HG02759 (cell line): ENCODE measurements around the gene COLEC11.
"Not testable (repeated sequence)": the region's sequence is repeated elsewhere in the genome, so short reads cannot be mapped to it uniquely, and the experiment has no call there.

Experiments used
- ATAC-seq: cut with Tn5 transposase; IDR thresholded peaks from one replicate; pipeline ENCODE4 v1.9.1; 2021; ENCODE audit warnings: mild to moderate bottlenecking, moderate library complexity; ENCODE audit not compliant: unreplicated experiment

The COLEC11 gene

DNA sequence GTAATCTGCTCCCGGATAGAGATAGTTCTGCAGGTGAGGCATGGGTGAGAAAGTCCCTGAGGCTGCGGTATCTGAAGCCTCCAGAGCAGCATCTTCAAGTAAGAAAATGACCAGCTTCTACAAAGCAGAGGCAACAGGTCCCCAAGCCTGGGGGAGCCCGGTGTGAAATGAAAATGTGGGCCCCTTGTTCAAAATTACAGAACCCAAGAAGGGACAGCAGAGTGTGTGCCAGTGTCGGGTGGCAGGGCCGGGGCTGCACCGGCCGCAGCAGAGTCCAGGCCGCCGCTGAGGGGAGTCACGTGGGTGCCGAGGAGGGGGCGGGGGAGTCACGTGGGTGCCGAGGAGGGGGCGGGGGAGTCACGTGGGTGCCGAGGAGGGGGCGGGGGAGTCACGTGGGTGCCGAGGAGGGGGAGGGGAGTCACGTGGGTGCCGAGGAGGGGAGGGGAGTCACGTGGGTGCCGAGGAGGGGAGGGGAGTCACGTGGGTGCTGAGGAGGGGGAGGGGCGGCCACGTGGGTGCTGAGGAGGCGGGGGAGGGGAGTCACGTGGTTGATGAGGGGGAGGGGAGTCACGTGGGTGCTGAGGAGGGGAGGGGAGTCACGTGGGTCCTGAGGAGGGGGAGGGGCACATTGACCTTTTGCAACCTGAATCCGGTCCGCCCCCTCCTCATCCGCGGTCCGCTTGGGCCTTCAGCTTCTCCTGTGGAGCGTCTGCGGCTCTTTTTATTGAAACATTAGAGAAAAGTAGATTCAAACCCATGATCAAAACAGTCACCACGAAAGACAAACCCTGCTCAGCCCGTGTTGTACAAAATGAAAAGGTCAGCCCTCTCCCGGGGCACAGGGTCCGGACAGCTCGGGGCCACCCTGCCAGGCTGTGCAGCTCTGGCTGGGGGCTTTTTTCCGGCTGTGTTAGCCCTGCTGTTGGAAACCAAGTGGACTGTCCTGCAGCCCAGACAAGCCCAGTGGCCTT is 10.4 kb downstream of the COLEC11 start:
- no peak for ATAC-seq

DNA sequence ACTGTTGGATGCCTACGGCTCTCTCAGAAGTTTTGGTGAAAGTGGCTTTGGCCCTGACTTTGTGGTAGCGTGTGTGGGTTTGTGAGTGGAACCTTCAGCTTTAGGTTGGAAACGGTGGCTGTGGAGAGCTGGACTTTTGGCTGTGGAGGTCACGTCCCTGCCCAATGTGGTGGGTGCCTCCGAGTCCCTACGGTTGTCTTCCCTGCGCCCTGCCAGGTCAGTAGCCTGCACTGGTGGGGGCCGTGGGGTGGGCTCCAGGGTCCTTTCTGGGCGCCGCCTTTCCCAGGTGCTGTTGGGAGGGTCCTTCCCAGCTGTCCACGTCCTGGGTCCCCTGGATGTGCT is 11.1 kb downstream of the COLEC11 start:
- no peak for ATAC-seq

DNA sequence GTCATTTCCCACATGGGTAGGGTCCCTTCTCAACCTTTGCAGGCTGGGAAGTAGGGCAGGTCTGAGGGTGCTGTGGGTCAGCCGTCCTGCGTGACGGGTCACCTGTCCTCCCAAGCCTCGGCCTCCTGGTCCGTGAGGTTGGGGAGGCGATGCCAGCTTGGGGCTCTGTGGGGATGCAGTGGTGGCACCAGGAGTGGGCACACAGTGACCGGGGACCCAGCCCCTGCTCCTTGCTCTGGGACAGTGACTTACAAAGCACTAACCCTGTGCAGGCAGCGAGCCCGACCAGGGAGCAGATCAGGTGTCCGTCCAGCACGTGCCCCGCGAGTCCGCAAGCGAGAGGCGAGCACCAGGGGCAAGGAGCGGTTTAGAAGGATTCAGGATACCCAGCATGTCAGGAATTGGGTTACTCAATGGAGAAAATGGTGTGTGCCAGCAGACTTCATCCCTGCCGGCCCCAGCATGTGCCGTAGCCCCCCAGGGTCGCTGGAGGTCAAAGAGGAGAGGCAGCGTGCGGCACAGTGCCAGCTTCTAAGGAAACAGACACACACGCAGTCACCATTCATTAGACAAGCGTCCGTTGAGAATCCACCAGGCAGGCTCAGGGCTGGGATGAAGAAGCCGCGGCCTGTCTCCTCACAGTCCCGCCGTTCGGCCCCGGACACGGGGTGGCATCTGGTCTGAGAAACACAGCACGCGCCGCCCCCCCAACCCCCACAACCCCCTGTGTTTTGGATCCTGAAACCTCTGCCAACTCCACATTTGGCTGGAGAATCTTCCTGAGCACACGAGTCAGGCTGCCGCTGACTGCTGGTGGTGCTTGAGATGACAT is 11.7 kb downstream of the COLEC11 start:
- ATAC-seq = no peak

DNA sequence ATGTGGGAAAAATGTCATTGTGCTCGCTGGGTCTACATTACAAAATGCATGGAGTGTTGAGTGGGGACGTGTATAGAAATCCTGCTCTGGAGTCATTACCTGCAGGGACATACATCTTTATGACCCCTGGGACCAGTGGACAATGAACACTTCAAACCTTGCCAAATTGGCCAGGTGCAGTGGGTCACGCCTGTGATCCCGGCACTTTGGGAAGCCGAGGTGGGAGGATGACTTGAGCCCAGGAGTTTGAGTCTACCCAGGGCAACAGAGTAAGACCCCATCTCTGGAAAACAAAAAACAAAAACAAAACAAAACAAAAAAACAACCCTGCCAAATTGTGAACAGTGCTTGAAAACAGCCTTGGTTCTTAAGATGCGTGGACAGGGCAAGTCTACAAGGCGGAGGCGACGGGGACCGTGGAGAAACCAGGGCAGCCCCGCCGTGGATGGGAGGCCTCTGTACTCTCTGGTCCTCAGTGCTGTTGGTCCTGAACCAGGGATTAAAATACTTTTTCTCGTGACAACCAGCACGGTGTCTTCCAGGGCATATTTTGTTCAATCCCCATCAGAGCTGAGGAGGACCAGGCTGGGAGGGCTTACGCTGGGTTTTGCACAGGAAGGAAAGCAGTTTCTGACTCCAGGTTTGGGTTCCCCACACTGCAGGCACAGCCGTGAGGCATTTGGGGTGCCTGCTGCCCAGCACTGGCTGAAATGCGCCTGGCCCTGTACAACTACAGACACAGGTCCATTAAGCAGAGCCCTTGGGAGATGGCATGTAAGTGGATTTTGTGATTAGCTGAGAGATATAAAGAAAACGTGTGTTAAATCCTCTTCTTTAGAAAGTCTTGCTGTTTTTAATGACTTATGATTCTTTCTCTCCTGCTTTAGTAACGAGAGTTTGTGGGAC is 13.7 kb downstream of the COLEC11 start:
- ATAC-seq = no peak

DNA sequence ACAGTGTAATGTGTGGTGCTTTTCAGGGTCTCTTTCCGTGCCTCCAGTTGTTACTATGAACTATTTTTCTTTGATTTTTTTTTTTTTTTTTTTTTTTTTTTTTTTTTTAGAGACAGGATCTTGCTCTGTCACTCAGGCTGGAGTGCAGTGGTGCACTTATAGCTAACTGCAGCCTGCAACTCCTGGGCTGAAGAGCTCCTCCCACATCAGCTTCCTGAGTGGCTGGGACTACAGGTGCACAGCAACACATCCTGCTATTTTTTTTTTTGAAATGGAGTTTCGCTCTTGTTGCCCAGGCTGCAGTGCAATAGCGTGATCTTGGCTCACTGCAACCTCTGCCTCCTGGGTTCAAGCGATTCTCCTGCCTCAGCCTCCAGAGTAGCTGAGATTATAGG is 14.4 kb downstream of the COLEC11 start:
- peak; percentile 49 for ATAC-seq

- no peak for ATAC-seq
These were observed 15.5 kb downstream of the COLEC11 start for GRCh38 chr2:3610415-3610814.

GRCh38 chr2:3610881-3611505 is 16.1 kb downstream of the COLEC11 start:
- ATAC-seq = no peak

DNA sequence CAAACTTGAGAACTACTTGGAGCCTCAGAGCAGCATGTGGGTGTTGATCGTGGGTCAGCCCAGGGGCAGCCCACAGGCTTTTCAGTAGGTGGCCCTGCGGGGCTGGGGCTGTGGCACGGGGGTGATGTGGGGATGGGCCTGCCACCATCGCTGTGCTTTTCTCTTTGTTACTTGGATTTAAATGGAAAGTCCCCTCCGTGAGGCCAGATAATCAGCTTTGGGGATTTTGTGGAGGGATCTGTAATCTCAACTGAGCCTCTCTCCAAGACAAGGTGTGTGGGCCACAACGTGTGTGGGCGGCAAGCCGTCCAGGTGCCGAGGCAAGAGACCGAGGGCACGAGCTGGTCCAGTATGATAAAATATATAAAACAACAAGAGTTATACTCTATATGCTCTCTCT is 16.7 kb downstream of the COLEC11 start:
- no peak for ATAC-seq

- no peak for ATAC-seq
These were observed 18.0 kb downstream of the COLEC11 start for GRCh38 chr2:3612639-3613523.

DNA sequence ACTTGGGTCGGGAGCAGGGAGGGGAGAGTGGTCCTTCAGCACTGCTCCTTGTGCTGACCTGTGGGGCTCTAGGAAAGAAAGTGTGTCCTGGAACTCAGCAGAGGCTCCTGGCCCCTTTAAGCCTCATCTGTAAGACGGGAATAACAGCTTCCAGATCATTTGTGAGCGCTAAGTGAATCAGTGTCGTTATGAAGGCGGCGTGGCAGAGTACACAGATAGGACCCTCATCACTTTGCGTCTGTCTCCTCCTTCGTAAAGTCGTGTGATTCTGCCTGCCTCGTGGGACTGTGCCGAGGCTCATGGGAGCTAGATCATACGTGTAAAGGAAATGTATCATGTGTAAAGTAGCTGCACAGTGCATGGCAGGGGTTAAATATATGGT is 18.6 kb downstream of the COLEC11 start:
- ATAC-seq = no peak

DNA sequence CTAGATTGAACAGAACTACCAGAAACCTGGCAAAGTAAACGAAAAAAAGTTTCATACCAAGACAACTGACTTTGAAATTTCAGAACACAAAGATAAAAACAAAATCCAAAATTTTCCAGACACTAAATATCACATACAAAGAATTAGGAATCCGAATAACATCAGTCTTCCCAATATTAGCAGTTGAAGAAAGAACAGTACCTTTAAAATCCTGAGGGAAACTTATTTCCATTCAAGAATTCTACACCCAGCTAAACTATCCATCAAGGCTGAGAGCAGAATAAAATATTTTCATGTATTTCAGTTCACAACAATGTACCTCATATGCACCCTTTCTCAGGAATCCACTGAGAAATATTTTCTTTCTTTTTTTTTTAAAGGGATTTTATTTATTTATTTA is 19.8 kb downstream of the COLEC11 start:
- ATAC-seq = not testable (repeated sequence)

DNA sequence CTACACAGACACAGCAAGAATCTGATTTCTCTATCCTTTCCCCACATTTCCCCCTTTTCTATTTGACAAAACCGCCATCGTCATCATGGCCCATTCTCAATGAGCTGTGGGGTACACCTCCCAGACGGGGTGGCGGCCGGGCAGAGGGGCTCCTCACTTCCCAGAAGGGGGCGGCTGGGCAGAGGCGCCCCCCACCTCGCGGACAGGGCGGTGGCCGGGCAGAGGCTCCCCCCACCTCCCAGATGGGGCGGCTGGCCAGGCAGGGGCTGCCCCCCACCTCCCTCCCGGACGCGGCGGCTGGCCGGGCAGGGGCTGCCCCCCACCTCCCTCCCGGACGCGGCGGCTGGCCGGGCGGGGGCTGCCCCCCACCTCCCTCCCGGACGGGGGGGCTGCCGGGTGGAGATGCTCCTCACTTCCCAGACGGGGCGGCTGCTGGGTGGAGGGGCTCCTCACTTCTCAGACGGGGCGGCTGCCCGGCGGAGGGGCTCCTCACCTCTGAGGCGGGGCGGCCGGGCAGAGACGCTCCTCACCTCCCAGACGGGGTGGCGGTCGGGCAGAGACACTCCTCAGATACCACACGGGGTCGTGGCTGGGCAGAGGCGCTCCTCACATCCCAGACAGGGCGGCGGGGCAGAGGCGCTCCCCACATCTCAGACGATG is 20.8 kb downstream of the COLEC11 start:
- ATAC-seq = not testable (repeated sequence)

- not testable (repeated sequence) for ATAC-seq
These were observed 21.7 kb downstream of the COLEC11 start for GRCh38 chr2:3616435-3617197.

DNA sequence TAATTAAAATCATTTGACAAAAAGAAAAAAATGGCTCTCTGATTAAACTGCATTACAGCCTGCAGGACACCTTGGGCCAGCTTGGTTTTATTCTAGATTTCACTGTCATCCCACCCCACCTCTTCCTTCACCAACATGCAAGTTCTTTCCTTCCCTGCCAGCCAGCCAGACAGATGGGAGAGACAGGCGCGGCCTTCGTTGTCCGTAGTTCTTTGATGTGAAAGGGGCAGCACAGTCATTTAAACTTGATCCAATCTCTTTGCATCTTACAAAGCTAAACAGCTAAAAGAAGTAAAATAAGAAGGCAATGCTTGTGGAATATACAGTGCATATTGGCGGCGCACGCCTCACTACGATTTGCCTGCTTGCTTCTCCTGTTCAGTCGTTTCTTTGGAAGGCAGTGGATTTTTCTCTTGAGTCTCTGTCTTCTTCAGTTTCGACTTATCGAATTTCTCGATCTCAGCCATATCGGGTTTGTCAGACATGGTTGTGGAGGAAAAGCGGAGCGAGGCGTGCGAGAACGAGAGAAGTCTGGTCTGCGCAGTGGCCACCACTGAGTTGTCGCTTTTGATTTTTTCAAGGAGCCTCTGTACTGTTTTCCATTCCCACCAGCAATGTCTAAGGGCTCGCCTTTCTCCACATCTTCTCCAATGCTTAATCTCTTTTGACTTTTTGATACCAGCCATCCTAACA is 22.4 kb downstream of the COLEC11 start:
- no peak for ATAC-seq

DNA sequence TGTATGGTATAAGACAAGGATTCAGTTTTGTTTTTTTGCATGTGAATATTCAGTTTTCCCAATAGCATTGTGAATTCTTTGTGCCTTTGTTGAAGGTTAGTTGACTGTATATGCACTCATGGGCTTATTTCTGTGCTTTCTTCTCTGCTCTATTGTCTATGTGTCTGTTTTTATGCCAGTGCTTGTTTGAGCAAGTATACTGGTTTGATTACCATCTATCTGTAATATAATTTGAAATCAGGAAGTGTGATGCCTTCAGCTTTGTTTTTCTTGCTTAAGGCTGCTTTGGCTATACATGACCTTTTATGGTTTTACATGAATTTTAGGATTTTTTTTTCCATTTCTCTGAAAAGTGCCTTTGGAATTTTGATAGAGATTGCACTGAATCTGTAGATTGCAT is 23.5 kb downstream of the COLEC11 start:
- no peak for ATAC-seq

GRCh38 chr2:3619033-3619432 is 24.1 kb downstream of the COLEC11 start:
- no peak for ATAC-seq

DNA sequence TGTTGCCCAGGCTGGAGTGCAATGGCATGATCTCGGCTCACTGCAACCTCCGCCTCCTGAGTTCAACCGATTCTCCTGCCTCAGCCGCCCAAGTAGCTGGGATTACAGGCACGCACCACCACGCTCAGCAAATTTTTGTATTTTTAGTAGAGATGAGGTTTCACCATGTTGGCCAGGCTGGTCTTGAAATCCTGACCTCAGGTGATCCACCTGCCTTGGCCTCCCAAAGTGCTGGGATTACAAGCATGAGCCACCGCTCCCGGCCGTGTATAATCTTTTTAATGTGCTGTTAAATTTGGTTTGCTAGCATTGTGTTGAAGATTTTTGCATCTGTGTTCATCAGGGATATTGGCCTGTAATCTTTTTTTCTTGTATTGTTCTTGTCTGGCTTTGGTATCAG is 24.7 kb downstream of the COLEC11 start:
- not testable (repeated sequence) for ATAC-seq

GRCh38 chr2:3620834-3621233 is 25.9 kb downstream of the COLEC11 start:
- no peak for ATAC-seq
